CD14-positive monocyte (primary cell): ENCODE measurements around the gene SLC6A11. TPM values are rescaled to one million over a fixed set of nuclear protein-coding genes. Genes with fewer than 3 reads are reported as not detected.

Experiments
- DNase-seq, 3 donors: peaks; one replicate each; pipeline ENCODE4 v3.0.0-alpha.2; 2011 to 2022
- H2AFZ ChIP-seq: 2 replicates; pipeline ENCODE4 v1.6.0; 2012; ENCODE audit warnings: mild to moderate bottlenecking, low read depth, low read length, inconsistent platforms; ENCODE audit not compliant: insufficient read depth, poor library complexity, severe bottlenecking
- H3K27ac ChIP-seq, 2 donors: 1 replicate in 1 of 2; 2 replicates in 1 of 2; pipeline ENCODE4 v1.5.1; 2012 to 2013; ENCODE audit warnings: low read length in 2 of 2, control low read depth in 1 of 2, inconsistent platforms in 1 of 2, low read depth in 1 of 2, mild to moderate bottlenecking in 1 of 2
- H3K27me3 ChIP-seq, 2 donors: one replicate each; pipeline versions ENCODE4 v1.6.0 to v1.6.1; 2011 to 2013; ENCODE audit warnings: low read length in 2 of 2; ENCODE audit not compliant: control insufficient read depth in 2 of 2, insufficient read depth in 2 of 2
- H3K36me3 ChIP-seq, 2 donors: replicated peaks in 1 of 2; 1 replicate in 1 of 2; 2 replicates in 1 of 2; pipeline versions ENCODE4 v1.5.1 to v1.6.1; 2012 to 2013; ENCODE audit warnings: low read length in 2 of 2, control low read depth in 1 of 2, inconsistent platforms in 1 of 2, mild to moderate bottlenecking in 1 of 2; ENCODE audit not compliant: insufficient read depth in 2 of 2, control insufficient read depth in 1 of 2
- H3K4me1 ChIP-seq, 2 donors: 1 replicate in 1 of 2; 2 replicates in 1 of 2; pipeline versions ENCODE4 v1.5.1 to v1.6.1; 2012 to 2013; ENCODE audit warnings: low read length in 2 of 2, control low read depth in 1 of 2, inconsistent platforms in 1 of 2, mild to moderate bottlenecking in 1 of 2, moderate library complexity in 1 of 2; ENCODE audit not compliant: insufficient read depth in 2 of 2, control insufficient read depth in 1 of 2
- H3K4me2 ChIP-seq: replicated peaks from 2 replicates; pipeline ENCODE3; 2012; ENCODE audit warnings: low read length, moderate library complexity, mild to moderate bottlenecking; ENCODE audit not compliant: poor library complexity, severe bottlenecking; ENCODE audit errors: extremely low read depth
- H3K4me3 ChIP-seq, 3 experiments: fragments of 200-600 bp in 1 of 3; sonication (generic) in 1 of 3; replicated peaks in 1 of 3; 1 replicate in 2 of 3; 2 replicates in 1 of 3; pipeline ENCODE4 v1.5.1; 2011 to 2013; ENCODE audit warnings: low read length in 3 of 3, mild to moderate bottlenecking in 3 of 3, control low read depth in 2 of 3, low read depth in 2 of 3, inconsistent platforms in 1 of 3, moderate library complexity in 1 of 3
- H3K79me2 ChIP-seq: 2 replicates; pipeline ENCODE4 v1.6.0; 2012; ENCODE audit warnings: mild to moderate bottlenecking, control low read depth, inconsistent platforms, low read length, moderate library complexity; ENCODE audit not compliant: insufficient read depth
- H3K9ac ChIP-seq: 2 replicates; pipeline ENCODE4 v1.6.0; 2017; ENCODE audit warnings: low read length, mild to moderate bottlenecking; ENCODE audit not compliant: insufficient read depth, poor library complexity, severe bottlenecking
- H3K9me3 ChIP-seq, 2 donors: replicated peaks in 1 of 2; 1 replicate in 1 of 2; 2 replicates in 1 of 2; pipeline versions ENCODE4 v1.5.1 to v1.6.1; 2012 to 2013; ENCODE audit warnings: low read length in 2 of 2, control low read depth in 1 of 2; ENCODE audit not compliant: control insufficient read depth in 1 of 2, insufficient read depth in 1 of 2
- H4K20me1 ChIP-seq: 2 replicates; pipeline ENCODE4 v1.6.0; 2012; ENCODE audit warnings: mild to moderate bottlenecking, low read length, control low read depth, moderate library complexity; ENCODE audit not compliant: insufficient read depth
- H3K27ac Mint-ChIP-seq, 7 donors: one replicate each; pipeline ENCODE4 v1.8.0; 2020; ENCODE audit warnings: mild to moderate bottlenecking in 7 of 7, mixed read lengths in 7 of 7, moderate library complexity in 6 of 7, inconsistent platforms in 2 of 7
- H3K27me3 Mint-ChIP-seq, 3 donors: one replicate each; pipeline ENCODE4 v1.8.0; 2021 to 2022; ENCODE audit warnings: low read depth in 3 of 3, mild to moderate bottlenecking in 3 of 3, mixed read lengths in 3 of 3, moderate library complexity in 3 of 3, inconsistent platforms in 1 of 3
- H3K36me3 Mint-ChIP-seq, 2 donors: one replicate each; pipeline ENCODE4 v1.8.0; 2020; ENCODE audit warnings: mixed read lengths in 2 of 2, inconsistent platforms in 1 of 2, mild to moderate bottlenecking in 1 of 2
- H3K4me1 Mint-ChIP-seq: one replicate; pipeline ENCODE4 v1.8.0; 2020; ENCODE audit warnings: mild to moderate bottlenecking, mixed read lengths
- H3K4me3 Mint-ChIP-seq, 2 donors: one replicate each; pipeline ENCODE4 v1.8.0; 2020; ENCODE audit warnings: mild to moderate bottlenecking in 2 of 2, mixed read lengths in 2 of 2, moderate library complexity in 1 of 2
- H3K9me3 Mint-ChIP-seq, 7 donors: one replicate each; pipeline ENCODE4 v1.8.0; 2020 to 2022; ENCODE audit warnings: mixed read lengths in 7 of 7, mild to moderate bottlenecking in 6 of 7, moderate library complexity in 6 of 7, inconsistent platforms in 2 of 7
- WGBS: methylation state at CpG from one replicate; pipeline ENCODE4 v1.1.5; 2013; ENCODE audit warnings: missing lambda C conversion rate; ENCODE audit not compliant: insufficient coverage; 5-methylcytosine and 5-hydroxymethylcytosine counted together
- intact Hi-C, 2 donors: fragments of 100-400 bp; cut with micrococcal nuclease; formaldehyde crosslinking; loops; one replicate each; pipeline versions ENCODE4 v1.15.0 to v1.15.1; 2023
- polyA plus RNA-seq, 3 donors: library from polyadenylated mRNA; depleted of rRNA in 1 of 3; unstranded in 2 of 3; stranded (reverse) in 1 of 3; fragments of 300-500 nt in 2 of 3; fragments of >200 nt in 1 of 3; fragmentation: Illumina TruSeq in 2 of 3; gene quantifications; 1 replicate in 2 of 3; 2 replicates in 1 of 3; pipeline ENCODE4 v1.2.3, GENCODE V29; 2012 to 2021
- TF ChIP-seq, protein P1 (sequence below): fragments of 200-600 bp; IDR thresholded peaks from one replicate; pipeline ENCODE4 v1.8.0; 2022; ENCODE audit warnings: antibody characterized with exemption, mild to moderate bottlenecking

Gene SLC6A11
- polyA plus RNA-seq, 3 donors, result not detected

- Histone ChIP-seq H3K9me3 (no peaks in the 10 kb centered on the region), H3K4me2 (no peak overlapping the region), H3K36me3 (no peaks in the 10 kb centered on the region), H3K9ac (no peak overlapping the region), H4K20me1 (no peaks in the 10 kb centered on the region), H3K27me3 (no peaks in the 10 kb centered on the region), H3K27ac (no peak overlapping the region), H2AFZ (no peak overlapping the region), H3K79me2 (no peaks in the 10 kb centered on the region), H3K4me1 (no peaks in the 10 kb centered on the region), H3K4me3 (no peak overlapping the region)
- intact Hi-C loops, result no loop called here
- H3K27ac Mint-ChIP-seq, result no peak overlapping the region
- peaks cover 0 to 3% (median 0%) of the 10 kb centered on the region in 7 donors for H3K9me3 Mint-ChIP-seq
- no peaks in the 10 kb centered on the region for H3K36me3 Mint-ChIP-seq
- peaks cover 0 to 9% (median 3%) of the 10 kb centered on the region in 3 donors for H3K27me3 Mint-ChIP-seq
- TF ChIP-seq, protein P1, sequence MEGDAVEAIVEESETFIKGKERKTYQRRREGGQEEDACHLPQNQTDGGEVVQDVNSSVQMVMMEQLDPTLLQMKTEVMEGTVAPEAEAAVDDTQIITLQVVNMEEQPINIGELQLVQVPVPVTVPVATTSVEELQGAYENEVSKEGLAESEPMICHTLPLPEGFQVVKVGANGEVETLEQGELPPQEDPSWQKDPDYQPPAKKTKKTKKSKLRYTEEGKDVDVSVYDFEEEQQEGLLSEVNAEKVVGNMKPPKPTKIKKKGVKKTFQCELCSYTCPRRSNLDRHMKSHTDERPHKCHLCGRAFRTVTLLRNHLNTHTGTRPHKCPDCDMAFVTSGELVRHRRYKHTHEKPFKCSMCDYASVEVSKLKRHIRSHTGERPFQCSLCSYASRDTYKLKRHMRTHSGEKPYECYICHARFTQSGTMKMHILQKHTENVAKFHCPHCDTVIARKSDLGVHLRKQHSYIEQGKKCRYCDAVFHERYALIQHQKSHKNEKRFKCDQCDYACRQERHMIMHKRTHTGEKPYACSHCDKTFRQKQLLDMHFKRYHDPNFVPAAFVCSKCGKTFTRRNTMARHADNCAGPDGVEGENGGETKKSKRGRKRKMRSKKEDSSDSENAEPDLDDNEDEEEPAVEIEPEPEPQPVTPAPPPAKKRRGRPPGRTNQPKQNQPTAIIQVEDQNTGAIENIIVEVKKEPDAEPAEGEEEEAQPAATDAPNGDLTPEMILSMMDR, result no peak
- DNase-seq, result no peak
- 84% methylated on average over 15 of the region's 15 CpGs for WGBS
- H3K4me1 Mint-ChIP-seq, result no peaks in the 10 kb centered on the region
- no peak overlapping the region for H3K4me3 Mint-ChIP-seq
Measured at GRCh38 chr3:10955711-10956453, 139.9 kb downstream of the SLC6A11 start.

GRCh38 chr3:10956531-10956930 is 140.5 kb downstream of the SLC6A11 start:
- DNase-seq, result no peak
- H3K79me2 ChIP-seq, result no peaks in the 10 kb centered on the region
- H3K4me1 Mint-ChIP-seq, result no peaks in the 10 kb centered on the region
- H3K4me3 Mint-ChIP-seq, result no peak overlapping the region
- TF ChIP-seq, protein P1, result no peak
- H3K27ac Mint-ChIP-seq, result no peak overlapping the region
- no peaks in the 10 kb centered on the region for H3K9me3 ChIP-seq
- no peak overlapping the region for H3K4me3 ChIP-seq
- no peak overlapping the region for H3K4me2 ChIP-seq
- H3K9ac ChIP-seq, result no peak overlapping the region
- H3K27me3 ChIP-seq, result no peaks in the 10 kb centered on the region
- H3K36me3 ChIP-seq, result no peaks in the 10 kb centered on the region
- no peaks in the 10 kb centered on the region for H3K36me3 Mint-ChIP-seq
- intact Hi-C loops, result no loop called here
- peaks cover 0 to 7% (median 2%) of the 10 kb centered on the region in 3 donors for H3K27me3 Mint-ChIP-seq
- H3K27ac ChIP-seq, result no peak overlapping the region
- WGBS, result 86% methylated on average over 3 of the region's 4 CpGs
- H2AFZ ChIP-seq, result no peak overlapping the region
- no peaks in the 10 kb centered on the region for H4K20me1 ChIP-seq
- H3K9me3 Mint-ChIP-seq, result peaks cover 0 to 3% (median 0%) of the 10 kb centered on the region in 7 donors
- H3K4me1 ChIP-seq, result no peaks in the 10 kb centered on the region
